Measurements from ENCODE around the gene RNF208.

The RNF208 gene

DNA sequence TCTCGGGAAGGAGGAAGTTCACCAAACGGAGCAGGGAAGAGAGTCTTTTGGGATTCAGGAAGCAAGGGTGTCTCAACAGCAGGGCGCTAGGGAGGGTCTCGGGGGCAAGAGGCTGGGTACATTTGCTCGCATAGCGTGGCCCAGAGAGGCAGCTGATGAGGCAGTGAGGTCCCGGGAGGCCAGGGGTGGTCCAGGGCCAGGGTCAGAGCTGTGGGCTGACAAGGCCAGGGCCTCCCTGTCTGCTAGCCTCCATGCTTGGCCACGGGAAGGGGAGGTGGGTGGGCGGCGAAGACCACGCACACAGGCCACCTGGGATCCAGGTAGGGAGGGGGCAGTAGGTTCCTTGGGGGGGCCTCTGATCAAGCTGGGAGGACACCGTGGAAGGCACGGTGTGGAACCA lies 10.5 kb downstream of the RNF208 start:
- DNase-seq (ENCODE audit: low read depth), result no peak
- TF ChIP-seq, protein P1, sequence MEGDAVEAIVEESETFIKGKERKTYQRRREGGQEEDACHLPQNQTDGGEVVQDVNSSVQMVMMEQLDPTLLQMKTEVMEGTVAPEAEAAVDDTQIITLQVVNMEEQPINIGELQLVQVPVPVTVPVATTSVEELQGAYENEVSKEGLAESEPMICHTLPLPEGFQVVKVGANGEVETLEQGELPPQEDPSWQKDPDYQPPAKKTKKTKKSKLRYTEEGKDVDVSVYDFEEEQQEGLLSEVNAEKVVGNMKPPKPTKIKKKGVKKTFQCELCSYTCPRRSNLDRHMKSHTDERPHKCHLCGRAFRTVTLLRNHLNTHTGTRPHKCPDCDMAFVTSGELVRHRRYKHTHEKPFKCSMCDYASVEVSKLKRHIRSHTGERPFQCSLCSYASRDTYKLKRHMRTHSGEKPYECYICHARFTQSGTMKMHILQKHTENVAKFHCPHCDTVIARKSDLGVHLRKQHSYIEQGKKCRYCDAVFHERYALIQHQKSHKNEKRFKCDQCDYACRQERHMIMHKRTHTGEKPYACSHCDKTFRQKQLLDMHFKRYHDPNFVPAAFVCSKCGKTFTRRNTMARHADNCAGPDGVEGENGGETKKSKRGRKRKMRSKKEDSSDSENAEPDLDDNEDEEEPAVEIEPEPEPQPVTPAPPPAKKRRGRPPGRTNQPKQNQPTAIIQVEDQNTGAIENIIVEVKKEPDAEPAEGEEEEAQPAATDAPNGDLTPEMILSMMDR (conservative IDR thresholded peaks at IDR 0.05; ENCODE audit: low read depth, low read length), result no peak
- H3K4me3 ChIP-seq (ENCODE audit: low read length), result no peak overlapping the region

DNA sequence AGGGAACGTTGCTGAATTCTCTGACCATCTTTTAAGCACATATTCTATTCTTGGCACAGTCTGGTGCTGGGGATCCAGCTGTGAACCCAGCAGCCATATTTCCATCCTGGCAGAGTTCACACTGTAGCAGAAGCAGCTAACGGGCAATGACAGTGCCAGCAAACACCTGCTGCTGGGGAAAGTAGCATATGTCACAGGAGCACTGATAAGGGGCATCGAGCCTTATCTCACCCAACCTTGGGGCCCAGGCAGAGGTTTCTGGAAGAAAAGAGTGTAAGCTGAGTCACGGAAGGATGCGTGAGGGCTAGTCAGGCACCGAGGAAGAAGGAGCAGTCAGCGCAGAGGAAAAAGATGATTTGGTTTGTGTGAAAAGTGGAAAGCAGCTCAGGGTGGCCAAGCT lies 15.4 kb downstream of the RNF208 start:
- DNase-seq (ENCODE audit: low read depth), result no peak
- peak overlapping the region; percentile 86 for H3K4me3 ChIP-seq (ENCODE audit: low read length)

DNA sequence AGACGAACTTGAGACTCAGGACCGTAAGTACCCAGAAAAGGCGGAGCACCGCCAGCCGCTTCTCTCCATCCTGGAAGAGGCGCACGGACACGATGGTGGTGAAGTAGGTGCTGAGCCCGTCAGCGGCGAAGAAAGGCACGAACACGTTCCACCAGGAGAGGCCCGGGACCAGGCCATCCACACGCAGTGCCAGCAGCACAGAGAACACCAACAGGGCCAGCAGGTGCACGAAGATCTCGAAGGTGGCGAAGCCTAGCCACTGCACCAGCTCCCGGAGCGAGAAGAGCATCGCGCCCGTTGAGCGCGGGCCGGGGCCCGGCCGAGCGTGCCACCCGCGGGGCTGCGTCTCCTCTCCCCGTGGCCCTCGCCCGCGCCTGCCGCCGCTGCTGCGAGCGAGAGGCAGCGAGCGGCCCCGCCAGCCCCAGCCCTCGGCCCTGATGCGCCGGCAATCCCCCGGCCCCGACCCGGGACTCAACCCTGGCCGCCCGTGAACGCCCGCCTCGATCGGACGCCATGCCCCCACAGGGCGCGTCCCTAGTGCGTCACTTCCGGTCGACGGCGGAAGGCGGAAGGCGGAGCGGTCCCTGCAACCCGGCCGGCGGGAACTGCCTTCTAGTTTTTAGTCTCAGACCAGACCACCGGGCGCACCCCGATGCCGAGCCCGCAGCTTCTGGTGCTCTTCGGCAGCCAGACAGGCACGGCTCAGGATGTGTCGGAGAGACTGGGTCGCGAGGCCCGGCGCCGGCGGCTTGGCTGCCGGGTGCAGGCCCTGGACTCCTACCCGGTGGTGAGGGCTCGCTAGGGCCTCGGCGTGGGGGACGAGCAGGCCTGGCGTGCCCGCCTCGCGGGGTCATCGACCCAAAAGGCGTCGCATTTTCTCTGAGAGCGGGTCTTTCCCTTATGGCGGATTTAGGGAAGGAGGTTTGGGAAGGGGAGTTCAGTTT lies 16.6 kb downstream of the RNF208 start, which contains the start of the genes NDOR1 and TMEM203:
Gene NDOR1, plus strand, starts transcription at position 575 of the 944 bp plus-strand sequence. Its CDS starts 78 bp downstream, at position 653.
Gene TMEM203, minus strand, starts transcription at position 523 of the 944 bp plus-strand sequence. Its CDS starts 234 bp downstream, at position 289.
- peak within 1 kb of the TSS; percentile 86 for H3K4me3 ChIP-seq (ENCODE audit: low read length)
- TF ChIP-seq, protein P1 (conservative IDR thresholded peaks at IDR 0.05; ENCODE audit: low read depth, low read length), result no peak
- no peak for DNase-seq (ENCODE audit: low read depth)

More for the DNA sequence above, 15.4 kb downstream of the RNF208 start:
- TF ChIP-seq, protein P1 (conservative IDR thresholded peaks at IDR 0.05; ENCODE audit: low read depth, low read length), result no peak

DNA sequence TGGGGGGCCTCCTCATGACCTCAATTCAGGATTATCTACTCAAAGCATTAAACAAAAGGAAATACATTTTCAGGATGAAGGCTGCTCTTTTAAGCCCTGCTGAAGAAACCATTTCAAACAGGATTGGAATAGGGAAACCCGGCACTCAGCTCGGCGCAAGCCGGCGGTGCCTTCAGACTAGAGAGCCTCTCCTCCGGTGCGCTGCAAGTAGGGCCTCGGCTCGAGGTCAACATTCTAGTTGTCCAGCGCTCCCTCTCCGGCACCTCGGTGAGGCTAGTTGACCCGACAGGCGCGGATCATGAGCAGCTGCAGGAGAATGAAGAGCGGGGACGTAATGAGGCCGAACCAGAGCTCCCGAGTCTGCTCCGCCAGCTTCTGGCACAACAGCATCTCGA lies 17.3 kb downstream of the RNF208 start:
- TF ChIP-seq, protein P1 (conservative IDR thresholded peaks at IDR 0.05; ENCODE audit: low read depth, low read length), result no peak
- H3K4me3 ChIP-seq (ENCODE audit: low read length), result peak overlapping the region; percentile 86
- DNase-seq (ENCODE audit: low read depth), result no peak

DNA sequence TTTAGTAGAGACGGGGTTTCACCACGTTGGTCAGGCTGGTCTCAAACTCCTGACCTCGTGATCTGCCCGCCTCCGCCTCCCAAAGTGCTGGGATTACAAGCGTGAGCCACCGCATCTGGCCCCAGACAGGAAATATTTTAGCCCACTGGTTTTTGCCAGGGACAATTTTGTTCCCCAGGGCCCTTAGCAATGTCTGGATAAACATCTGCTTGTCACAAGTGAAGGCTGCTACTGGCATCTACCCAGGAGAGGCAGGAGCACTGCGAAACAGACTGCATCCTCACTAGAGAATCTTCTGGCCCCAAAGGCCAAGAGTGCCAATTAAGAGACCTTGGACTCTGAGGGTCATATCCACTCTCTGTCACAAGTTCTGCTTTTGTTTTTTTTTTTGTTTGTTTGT lies 19.1 kb downstream of the RNF208 start:
- H3K4me3 ChIP-seq (ENCODE audit: low read length), result no peak overlapping the region
- no peak for DNase-seq (ENCODE audit: low read depth)
- TF ChIP-seq, protein P1 (conservative IDR thresholded peaks at IDR 0.05; ENCODE audit: low read depth, low read length), result no peak

DNA sequence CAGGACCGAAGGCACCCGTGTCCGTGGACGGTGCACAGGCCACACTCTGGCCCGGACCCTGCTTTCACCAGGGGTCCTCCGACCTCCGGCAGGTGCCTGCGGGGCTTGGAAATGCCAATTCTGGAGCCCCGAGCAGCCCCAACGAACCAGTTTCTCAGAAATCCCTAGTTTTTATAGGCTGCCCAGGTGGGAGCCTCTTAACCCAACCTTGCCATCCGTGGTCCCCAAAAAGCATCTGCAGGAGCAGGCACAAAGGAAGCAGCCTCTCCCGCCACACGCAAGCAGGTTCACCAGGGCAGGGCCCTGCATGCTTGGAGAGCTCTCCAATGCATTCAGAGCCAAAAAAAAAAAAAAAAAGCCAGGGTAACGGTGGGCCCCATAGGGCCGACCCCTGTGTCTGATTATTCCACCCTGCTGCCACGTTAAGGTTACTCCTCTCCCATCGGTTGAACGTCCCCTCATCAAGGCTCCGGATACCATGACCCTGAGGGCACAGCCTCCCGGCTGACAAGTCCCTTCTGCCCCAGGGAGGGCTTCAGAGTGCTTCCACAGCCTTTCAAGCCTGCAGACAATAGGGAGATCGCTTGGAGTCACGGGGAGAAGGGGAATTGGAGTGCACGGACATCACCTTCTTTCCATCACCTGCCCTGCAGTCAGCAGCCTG lies 20.7 kb downstream of the RNF208 start:
- no peak for DNase-seq (ENCODE audit: low read depth)
- H3K4me3 ChIP-seq (ENCODE audit: low read length), result peak overlapping the region; percentile 70
- TF ChIP-seq, protein P1 (conservative IDR thresholded peaks at IDR 0.05; ENCODE audit: low read depth, low read length), result no peak
